Jurkat, Clone E6-1 (cell line): Measurements from ENCODE around the gene SSBP4.

Experiments
- DNase-seq: peaks from one replicate; pipeline ENCODE4 v3.0.0-alpha.2; 2011; ENCODE audit warnings: low read depth, low spot score
- H3K4me3 ChIP-seq: 2 replicates; pipeline ENCODE4 v1.5.1; 2011; ENCODE audit warnings: mild to moderate bottlenecking, low read length, control low read depth, moderate library complexity

The SSBP4 gene

GRCh38 chr19:18477042-18477779, 58.0 kb downstream of the SSBP4 start:
- no peak for DNase-seq
- no peak overlapping the region for H3K4me3 ChIP-seq

GRCh38 chr19:18477974-18478373, 58.8 kb downstream of the SSBP4 start:
- no peak for DNase-seq
- H3K4me3 ChIP-seq = no peak overlapping the region

DNA sequence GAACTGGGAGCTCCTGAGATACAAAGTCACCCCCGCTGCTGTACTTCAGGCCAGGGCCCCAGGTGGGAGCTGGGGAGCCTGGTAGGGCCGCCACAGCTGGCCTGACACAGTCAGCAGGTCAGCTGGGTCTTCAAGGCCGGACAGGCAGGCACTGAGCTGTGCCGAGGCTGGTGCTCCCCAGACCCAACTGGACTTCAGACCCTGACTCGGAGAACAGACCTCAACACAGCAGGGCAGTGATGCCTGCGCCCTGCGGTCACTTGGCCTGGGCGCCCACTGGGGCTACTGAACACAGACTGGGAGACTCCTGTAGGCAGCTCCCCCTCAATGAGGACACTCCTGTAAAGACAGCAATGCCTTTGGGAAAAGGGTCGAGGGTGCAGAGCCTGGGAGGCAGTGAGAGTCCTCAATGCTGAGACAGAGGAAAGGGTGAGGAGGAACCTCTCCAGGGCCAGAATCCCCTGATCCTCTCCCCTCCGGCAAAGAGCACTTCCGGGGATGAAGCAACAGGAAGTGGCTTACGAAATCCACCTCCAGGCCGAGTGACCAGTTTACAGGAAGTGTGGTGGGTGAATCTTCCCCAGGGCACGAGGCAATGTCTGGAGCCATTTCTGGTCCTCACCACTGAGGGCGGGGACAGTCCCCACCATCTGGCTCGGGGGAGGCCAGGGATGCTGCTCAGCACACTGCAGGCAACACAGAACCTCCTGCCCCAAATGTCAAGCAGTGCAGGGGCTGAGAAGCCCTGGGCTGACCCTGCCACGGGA, 59.5 kb downstream of the SSBP4 start:
- no peak overlapping the region for H3K4me3 ChIP-seq
- DNase-seq = peak; percentile 49

DNA sequence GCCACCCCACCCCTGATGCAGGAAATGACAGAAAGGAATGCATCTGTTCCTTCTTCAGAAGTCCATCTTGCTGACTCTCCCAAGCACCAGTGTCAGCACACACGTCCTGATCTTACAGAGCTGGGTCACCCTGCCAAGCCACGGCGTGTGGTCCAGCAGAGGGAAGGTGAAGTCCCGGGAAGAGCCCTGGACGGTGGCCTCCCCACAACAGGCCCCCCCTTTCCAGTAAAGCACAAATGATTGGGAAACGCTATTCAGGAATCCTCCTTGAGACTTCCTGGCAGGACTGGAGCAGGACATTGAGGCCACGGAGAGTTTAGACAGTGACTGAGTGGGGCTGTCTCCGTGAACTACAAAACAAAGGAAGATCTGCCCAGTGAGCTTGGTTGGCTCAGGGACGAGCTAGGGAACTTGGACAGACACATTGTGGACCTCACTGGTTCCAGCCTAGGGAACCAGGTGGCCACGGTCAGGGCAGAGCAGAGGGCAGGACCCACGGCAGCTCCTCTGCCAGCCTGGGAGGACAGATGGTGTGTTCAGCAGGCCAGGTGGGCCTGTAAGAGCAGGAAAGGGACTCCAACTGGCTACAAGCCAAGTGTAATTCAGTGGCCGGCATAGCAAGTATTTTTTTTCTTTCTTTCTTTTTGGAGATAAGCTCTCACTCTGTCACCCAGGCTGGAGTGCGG, 61.0 kb downstream of the SSBP4 start:
- DNase-seq = no peak
- no peak overlapping the region for H3K4me3 ChIP-seq

GRCh38 chr19:18481505-18482222, 62.5 kb downstream of the SSBP4 start:
- DNase-seq = no peak
- H3K4me3 ChIP-seq = no peak overlapping the region

DNA sequence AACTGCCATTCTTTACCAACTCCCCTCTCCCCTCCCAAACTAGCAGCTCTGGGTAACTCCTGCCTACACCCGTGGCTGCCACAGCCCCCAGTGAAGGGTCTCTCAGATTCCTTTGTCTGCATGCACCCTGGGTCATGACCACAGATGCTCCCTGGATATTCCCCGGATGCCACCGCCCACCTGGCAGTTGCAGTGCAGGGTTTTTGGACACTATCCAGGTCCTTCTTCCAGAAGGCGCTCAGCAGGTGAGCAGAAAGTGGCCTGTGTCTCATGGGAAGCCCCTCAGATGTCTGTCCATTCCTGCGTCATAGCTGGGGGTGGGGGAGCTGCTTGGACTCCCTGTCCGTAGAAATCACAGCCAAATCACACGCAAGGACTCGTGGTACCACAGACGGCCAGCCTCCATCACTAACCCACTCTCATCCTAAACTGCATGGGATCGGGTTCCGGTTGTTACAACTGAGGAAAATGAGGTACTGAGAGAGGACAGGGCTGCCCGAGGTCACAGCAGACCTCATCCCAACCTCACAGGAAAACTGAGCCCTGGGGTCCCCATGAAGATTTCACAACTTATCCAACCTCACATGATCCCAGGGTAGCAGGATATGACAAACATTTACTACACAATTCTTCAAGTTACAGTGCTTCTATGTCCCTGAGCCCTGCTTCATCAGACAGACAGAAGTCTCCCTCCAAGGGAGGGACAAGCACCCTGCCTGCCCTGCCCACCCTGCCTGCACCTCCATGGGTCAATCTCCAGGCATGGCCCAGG, 64.1 kb downstream of the SSBP4 start:
- no peak overlapping the region for H3K4me3 ChIP-seq
- DNase-seq = no peak
